ENCODE measurements around the gene CDH13.

The CDH13 gene

GRCh38 chr16:83393196-83393981 is 766.6 kb downstream of the CDH13 start:
- no peak for DNase-seq

- DNase-seq: no peak
Observed at GRCh38 chr16:83397601-83398291, 771.0 kb downstream of the CDH13 start.

DNA sequence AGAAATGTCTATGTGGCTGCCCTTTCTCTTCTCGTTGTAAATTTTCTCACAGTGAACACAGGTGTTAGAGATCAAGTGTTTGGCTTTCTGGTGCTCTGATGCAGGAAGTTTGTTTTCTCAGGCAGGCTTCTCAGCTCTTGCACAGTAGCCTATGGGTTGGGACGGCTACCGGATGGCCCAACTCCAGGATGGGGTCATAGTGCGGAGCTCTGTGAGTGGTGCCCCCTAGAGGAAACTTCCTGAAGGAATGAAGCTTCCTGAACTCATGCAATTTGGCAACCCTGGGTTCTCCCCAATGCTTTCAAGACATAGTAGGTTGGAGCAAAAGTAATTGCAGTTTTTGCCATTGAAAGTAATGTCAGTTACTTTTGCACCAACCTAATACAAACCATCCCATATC is 773.5 kb downstream of the CDH13 start:
- DNase-seq: peak; percentile 22

- DNase-seq: no peak
Observed at GRCh38 chr16:83402160-83402814, 775.5 kb downstream of the CDH13 start.

DNA sequence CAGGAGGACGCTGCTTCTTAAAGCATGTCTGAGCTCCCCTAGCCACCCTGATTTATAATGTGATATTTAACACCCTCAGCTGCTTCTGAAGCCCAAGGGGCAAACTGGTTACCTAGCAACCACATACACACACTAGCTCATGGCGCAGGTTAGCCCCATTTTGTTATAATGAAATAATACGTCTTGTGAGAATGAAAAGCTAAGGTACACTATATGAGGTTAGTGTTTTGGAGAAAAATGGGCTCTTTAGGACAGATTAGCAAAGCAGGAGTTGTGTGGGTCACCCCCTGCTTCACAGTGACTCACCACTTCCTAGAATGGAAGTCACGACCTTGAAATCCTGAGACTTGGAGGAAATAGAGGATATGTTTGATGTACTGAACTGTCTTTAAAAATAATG is 776.2 kb downstream of the CDH13 start:
- DNase-seq: no peak

GRCh38 chr16:83403761-83404160 is 777.0 kb downstream of the CDH13 start:
- DNase-seq: no peak

GRCh38 chr16:83404261-83404660 is 777.5 kb downstream of the CDH13 start:
- DNase-seq: no peak

- DNase-seq: no peak
Observed at GRCh38 chr16:83407928-83408327, 781.2 kb downstream of the CDH13 start.

- DNase-seq: no peak
Observed at GRCh38 chr16:83409347-83409746, 782.6 kb downstream of the CDH13 start.

DNA sequence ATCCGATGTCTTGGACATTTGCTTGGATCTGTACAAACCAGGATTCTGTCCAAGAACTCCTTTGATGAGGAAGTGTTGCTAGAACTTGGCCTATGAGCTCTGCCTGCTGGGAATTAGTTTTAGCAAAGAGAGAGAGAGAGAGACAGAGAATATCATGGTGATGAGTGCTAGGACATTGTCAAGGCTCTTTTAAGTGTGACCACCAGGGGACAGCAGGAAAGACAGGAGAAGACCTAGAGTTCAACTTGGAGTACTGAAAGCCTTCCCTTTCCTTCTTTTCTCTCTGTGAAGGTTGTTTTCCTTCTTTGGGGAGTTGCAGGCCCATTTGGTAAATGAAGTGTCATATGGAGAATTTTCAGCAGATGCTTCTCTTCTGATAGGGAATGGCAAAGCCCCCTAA is 791.8 kb downstream of the CDH13 start:
- DNase-seq: no peak

DNA sequence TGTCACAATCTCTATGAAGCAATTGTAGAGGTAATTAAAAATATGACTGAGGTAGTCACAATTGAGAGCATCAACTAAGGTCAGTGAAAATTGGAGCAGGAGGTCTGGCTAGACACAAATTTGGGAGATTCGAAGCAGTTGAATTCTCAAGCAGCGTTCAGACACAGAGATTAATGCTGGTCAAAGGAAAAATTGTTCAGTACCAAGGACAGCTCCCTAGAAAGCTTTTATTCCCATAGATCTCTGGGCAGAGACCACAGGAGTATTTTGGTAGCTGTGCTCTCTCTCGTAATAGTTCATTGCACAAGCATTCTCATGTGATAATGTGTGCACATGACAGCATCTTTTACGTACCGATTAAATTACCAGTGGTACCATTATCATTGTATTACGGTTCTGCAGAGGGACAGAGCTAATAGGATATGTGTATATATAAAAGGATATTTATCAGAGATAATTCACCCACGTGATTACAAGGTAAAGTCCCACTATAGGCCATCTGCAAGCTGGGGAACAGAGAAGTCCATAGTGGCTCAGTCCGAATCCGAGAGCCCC is 793.5 kb downstream of the CDH13 start:
- DNase-seq: no peak

DNA sequence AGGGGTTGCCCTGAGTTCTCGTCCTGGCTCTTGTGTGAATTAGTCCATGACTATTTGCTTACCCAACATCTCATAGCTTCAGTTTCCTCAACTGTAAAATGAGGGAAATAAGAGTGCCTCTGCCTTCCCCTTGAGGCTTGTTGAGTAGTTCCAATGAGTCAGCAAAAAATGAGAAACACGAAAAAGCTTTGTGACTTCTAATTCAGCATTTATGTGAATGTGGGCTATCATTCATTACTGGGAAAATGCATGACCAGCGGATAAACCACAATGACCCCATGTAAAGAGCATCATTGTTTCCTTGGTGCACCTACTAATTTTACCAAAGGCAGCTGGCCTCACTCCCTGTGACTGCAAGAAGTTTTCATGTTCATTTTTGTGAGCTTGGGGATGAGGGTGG is 806.4 kb downstream of the CDH13 start:
- no peak for DNase-seq

DNA sequence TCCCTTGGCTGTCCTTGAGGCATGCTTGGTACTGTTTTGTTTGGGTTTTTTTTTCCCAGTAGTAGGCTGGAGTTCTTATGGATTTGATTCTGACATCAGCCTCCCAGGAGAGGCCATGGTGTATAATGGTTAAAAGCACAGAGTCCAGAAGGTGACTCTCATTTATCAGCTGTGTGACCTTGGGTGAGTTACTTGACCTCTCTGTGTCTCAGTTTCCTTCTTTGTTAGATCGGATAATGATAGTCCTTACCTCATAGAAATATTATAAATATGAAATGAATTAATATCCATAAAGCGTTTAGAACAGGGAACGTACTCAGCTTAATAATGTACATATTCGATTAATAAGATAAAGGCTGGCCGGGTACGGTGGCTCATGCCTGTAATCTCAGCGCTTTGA is 810.3 kb downstream of the CDH13 start:
- no peak for DNase-seq

- no peak for DNase-seq
Observed at GRCh38 chr16:83438326-83438725, 811.6 kb downstream of the CDH13 start.

DNA sequence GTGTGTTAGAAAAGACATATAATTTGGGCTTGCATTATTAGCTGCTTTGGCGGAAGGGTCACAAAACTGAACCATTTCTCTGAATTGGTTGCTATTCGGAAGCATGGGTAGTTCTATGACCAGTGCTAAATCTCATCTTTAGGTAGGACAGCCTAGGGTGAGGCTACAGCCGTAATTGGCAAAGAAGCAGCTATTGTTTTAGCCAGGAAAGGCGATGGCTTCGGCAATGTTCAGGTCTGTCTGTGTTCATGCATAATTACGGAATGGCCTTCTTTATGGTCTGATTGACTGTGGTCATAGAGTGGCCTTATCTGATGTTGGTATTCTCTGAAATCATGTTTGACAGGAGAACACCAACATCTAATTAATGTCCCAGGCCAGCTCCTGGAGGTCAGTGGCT is 812.6 kb downstream of the CDH13 start:
- DNase-seq: no peak

DNA sequence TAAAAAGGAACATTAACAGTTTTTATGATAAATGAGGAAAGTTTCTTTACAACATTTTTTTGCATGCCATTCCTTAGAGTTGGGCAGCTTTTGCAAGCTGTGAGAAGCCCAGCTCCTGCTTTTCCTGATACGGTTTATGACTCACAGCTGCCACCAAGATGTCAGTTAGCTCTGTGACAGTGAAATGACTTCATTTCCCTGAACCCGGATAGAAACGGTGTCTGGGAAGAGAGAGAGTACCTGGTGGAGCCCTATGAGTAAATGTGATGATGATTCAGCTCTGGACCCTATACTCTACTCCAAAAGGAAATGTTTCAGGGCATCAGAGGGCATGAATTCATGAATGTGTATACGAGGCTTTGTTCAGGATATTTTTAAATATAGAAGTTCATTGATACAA is 814.7 kb downstream of the CDH13 start:
- no peak for DNase-seq

GRCh38 chr16:83443972-83444371 is 817.2 kb downstream of the CDH13 start:
- no peak for DNase-seq

DNA sequence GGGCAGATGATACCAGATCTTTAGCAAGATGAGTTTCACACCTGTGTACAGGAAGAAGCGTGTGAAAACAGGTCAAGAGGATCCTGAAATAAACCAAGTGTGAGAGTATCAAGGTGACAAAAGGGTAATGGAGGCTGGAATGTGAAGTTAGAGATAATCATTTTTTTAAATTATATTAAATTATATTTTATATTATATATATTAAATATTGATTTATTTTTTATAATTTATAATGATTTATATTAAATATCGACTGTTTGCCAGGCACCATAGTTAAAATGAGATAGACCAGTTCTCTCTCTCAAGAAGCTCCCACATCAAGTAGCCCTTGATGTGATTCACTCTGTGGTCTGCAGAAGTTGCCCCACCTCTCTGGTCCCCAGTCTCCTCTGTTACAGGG is 820.8 kb downstream of the CDH13 start:
- DNase-seq: no peak

DNA sequence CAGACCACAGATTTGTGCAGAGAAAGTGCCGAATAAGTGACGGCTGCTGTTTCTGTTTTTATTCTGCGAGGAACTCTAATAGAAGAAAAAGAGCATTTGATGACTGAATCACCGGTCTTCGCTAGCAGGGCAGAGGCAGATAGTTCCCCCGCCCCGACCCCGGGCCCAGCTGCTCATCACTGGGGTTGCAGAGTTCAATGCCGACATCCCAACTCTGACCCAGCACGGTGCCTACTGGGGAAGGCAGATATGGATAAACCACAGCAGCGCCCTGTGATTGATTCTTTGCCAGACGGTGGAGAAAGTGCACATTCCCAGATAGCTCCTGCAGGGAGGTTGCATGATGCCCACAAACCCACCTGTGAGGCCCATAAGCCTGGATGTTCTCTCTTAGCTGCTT is 823.1 kb downstream of the CDH13 start:
- no peak for DNase-seq

GRCh38 chr16:83453977-83454376 is 827.2 kb downstream of the CDH13 start:
- no peak for DNase-seq

- DNase-seq: no peak
Observed at GRCh38 chr16:83455716-83456115, 828.9 kb downstream of the CDH13 start.

DNA sequence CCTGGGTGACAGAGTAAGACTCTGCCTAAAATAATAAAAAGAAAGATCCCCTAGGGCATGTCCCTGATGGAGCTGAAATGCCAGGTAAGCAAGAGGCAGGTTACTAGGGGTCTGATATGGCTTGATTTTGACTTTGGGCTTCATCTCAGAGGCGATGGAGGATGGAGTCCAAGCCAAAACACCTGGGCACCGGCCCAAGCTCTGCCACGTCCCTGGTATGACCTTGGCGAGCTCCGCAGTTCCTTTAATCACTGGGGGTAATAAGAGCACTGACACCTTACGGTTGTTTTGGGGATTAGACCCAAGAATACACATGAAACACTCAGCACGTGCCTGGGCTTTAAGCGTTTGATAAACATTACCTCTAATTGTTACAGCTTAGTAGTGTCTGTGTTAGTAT is 830.2 kb downstream of the CDH13 start:
- no peak for DNase-seq

DNA sequence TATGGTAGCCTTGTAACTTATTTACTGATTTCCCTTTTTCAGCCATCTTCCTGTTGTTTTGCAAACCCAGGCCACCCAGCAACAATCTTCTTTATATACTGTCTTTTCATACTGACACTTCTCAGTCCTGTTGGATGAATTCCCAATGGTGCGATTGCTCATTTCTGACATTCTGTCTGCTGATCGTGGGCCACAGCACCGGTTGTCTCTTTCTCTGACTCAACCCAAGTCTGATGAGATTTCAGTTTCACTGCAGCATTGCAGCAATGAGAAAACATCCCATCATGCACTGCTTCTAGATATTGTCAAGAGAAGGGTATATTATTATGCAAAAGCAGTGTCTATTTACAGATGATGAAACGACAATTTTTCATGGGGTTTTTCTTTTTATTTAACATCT is 831.8 kb downstream of the CDH13 start:
- DNase-seq: no peak

GRCh38 chr16:83464991-83465390 is 838.2 kb downstream of the CDH13 start:
- DNase-seq: no peak

Data from NCI-H774 (cell line).